ENCODE data around the gene SLCO4C1.

Gene SLCO4C1

GRCh38 chr5:102271759-102272158 is 24.3 kb downstream of the SLCO4C1 start:
- no peak for DNase-seq (ENCODE audit: extremely low read depth in 1 of 2, low read depth in 1 of 2)

DNA sequence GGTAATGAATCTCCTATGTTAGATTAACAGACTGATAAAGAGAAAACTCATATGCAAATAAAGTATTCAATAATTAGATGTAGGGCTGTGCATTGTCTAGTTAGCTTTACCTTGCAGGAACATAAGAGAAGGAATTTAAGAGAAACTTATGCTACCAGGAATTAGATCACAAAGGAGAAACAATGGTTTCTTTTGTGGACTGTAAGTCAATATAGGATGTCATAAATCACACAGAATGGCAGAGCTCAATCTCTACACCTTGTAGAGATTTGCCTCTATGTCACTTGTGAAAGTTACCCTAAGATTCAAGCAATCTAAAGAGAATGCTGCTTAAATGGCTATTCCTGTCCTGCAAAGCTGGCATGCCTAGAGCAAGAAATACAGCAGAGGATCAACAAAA is 26.0 kb downstream of the SLCO4C1 start:
- DNase-seq (ENCODE audit: extremely low read depth in 1 of 2, low read depth in 1 of 2): no peak

DNA sequence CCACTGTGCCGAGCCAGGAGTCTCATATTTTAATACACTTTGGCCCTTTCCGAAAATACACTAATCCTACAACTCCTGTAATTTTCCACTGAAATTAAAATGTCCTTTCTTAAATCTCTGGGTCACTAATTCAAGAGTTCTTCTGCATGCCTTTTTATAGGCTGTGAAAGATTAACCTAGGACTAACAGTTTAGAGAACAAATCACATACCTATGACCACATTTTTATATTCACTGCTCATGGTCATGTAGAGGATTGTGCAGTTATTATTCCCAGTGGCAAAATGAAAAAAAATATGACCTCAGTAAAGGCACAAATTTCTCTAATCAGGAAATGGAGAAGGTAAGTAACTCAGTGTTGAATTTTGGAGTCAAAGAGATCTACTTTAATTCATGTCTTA is 33.4 kb downstream of the SLCO4C1 start:
- no peak for DNase-seq (ENCODE audit: extremely low read depth in 1 of 2, low read depth in 1 of 2)

DNA sequence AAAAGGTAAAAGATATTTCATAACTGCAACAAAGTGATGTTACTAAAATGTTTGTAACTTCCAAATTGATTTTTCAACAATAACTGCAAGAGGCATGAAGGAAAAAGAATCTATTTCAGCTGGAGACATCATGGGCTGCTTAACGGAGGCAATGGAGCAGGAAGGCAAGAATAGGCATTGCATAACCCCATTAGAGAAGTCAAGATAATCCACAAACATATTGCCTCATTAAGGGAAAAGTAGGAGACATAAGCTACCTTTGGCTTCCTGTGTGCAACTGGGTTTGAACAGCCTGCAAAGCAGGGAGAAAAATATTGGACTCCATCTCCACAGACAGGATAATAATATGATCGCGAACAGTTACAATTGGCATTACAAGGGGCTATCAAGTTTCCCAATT is 46.7 kb downstream of the SLCO4C1 start:
- DNase-seq (ENCODE audit: extremely low read depth in 1 of 2, low read depth in 1 of 2): no peak

GRCh38 chr5:102243213-102243612 is 52.9 kb downstream of the SLCO4C1 start:
- DNase-seq (ENCODE audit: extremely low read depth in 1 of 2, low read depth in 1 of 2): no peak

DNA sequence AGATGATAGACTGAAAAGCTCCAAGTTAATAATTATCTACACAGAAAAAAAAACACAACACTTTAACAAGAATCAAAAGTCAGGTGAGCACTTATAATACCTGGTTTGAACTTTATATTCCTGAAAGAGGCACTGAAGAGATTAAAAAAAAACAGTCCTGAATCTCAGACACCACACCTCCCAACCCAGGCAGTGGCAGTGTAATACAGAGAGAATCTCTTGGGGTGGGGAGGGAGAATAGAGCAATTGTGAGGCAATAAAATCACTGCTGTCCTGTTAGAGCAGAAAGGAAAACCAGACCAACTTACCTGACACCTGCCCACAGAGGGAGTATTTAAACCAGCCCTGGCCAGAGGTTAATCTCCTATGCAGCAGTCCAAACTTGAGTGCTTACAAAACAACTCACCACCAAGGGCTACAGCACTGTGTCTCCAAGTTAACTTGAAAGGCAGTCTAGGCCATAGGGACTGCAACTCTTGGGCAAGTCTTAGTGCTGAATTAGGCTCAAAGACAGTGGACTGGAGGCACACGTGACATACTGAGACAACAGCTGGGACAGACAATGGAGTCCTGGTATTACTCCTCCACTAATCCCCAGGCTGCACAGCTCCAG is 54.2 kb downstream of the SLCO4C1 start:
- no peak for DNase-seq (ENCODE audit: extremely low read depth in 1 of 2, low read depth in 1 of 2)

DNA sequence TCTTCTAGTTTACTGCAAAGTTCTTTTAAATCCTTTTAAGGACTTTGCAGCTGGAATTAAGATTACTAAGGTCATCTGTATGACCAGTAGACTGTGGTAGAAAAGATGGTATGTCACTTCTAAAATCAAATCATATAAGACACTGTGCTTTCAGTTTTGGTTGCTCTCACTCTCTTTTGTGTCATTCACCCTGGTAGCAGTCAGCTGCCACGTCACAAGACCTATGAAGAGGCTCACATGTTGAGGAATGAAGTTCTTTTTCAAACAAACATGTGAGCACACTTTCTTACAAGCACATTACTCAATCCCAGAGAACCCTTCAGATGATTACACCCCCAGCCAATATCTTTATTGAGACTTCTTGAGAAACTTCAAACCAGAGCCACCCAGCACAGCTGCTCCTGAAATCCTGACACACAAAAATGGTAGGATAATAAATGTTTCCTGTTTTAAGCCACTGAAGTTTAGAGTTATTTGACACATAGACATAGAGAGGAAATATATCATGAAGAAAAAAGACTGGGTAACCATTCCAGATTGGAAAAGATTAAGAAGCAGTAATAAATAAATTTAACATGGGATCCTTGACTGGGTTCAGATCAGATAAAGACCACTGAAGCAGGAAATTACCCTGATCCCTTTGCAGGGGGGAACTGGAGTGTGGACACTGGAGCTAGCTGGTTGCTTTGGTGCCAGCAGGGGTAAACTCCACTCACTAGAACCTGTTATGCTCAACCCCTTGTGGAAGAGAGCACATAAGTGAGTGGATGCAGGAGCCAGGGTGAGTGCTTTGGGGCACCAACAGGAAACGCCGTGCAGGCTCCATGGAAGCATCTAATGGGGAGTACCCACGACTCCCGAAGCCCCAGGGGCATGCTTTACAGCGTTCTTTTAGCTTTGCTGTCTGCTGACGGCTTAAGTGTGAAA is 64.1 kb downstream of the SLCO4C1 start:
- DNase-seq (ENCODE audit: extremely low read depth in 1 of 2, low read depth in 1 of 2): no peak

GRCh38 chr5:102229685-102230084 is 66.4 kb downstream of the SLCO4C1 start:
- DNase-seq (ENCODE audit: extremely low read depth in 1 of 2, low read depth in 1 of 2): no peak

DNA sequence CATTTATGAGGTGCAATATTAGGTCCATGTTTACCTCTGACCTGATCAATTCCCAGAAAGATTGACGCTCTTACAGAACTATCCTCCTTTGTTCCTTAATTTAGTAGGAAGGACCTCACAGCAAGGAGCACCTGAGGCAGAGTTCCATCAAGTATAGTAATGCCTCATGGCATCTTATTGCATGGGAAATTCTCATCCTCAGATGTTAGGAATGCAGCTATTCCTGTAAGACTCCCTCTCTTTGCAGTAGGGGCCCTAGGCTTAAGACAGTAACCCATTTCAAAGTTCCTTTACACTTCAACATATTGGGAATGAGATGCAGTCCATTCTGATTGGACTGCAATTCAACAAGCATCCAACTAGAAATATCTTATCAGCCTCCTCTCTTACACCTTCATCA is 69.8 kb downstream of the SLCO4C1 start:
- no peak for DNase-seq (ENCODE audit: extremely low read depth in 1 of 2, low read depth in 1 of 2)

DNA sequence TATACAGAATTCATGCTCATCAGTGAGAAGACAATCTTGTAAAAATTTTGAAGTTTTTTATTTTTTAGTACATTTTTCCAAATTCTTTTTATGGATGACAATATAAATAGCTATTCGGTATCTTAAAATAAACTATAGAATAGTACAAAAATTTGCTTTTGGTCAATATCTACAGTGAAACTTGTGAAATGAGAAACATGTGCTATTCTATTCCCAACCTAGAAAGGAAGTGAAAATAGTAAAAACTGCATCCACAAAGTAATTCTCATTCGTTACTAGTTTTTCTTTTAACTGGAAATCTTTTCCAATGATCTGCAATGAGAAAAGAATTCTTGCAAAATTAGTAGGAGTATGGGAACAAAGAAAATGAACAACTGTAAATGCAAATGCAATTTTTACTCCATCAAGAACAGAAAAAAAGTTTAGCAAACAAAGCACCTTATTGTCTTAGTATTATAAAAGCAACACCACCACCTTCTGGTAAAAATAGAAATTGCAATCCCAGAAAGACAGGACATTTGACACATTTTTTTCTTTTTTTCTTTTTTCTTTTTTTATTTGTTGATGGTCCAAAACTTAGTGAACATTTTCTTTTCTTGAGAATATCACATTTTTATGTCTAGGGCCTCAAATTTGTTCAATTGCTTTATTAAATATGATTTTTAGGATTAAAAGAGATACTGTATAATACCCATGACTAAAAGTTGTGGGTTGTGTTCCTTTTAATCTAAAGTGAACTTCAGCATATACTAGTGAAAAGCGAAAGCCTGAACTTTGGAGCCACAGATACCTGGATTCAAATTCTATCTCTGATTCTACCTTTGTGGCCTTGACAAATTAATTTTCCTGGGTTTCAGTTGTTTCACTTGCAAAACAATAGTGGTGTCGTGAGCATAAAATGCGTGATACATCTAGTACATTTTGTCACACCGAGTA is 72.3 kb downstream of the SLCO4C1 start:
- no peak for DNase-seq (ENCODE audit: extremely low read depth in 1 of 2, low read depth in 1 of 2)

DNA sequence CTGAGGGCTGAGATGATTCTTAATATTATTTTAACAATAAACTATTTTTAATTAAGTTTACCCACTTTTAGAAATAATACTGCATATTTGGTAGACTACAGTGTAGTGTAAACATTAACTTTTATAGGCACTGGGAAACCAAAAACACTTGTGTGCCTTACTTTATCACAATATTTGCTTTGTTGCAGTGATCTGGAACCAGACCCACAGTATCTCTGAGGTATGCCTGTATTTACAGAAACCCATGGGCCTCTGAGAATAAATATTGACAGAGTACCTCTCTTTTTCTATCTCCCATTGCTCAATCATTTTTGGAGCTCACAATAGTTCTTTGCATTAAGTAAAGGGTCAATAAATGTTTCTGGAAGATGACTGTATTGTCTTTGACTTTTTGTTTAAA is 73.3 kb downstream of the SLCO4C1 start:
- DNase-seq (ENCODE audit: extremely low read depth in 1 of 2, low read depth in 1 of 2): no peak

GRCh38 chr5:102221949-102222348 is 74.1 kb downstream of the SLCO4C1 start:
- DNase-seq (ENCODE audit: extremely low read depth in 1 of 2, low read depth in 1 of 2): no peak

- no peak for DNase-seq (ENCODE audit: extremely low read depth in 1 of 2, low read depth in 1 of 2)
Observed at GRCh38 chr5:102218159-102218558, 77.9 kb downstream of the SLCO4C1 start.

DNA sequence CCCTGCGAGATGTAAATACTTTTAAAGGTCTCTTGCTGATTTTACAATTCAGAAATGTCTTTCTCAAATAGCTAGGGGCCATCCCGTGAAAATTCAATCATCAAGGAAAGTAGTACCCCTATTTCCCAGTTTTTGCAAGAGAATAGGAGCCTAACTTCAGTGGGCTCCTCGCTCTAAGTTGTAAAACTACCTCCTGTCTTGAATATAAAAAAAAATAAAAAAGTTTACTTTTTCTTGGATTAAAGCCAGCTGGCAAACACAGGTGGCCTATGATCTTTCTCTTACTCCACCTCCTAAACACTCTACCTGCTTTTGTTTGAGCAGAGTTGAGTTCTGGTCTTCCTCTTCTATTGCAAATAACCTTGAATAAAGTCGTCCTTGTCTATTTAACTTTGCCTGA is 79.4 kb downstream of the SLCO4C1 start:
- no peak for DNase-seq (ENCODE audit: extremely low read depth in 1 of 2, low read depth in 1 of 2)

DNA sequence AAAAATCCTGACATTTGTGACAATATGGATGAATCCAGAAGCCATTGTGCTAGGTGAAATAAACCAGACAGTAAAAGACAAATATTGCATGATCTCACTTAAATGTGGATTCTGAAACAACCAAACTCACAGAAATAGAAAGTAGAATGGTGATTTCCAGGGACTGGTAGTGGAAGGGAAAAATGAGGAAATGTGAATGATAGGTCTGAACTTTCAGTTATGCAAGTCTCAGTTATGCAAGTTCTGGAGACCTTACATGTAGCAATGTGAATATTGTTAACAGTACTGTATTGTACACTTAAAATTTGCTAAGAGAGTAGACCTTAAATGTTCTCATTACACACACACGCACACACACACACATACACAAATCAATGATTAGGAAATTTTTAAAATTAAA is 84.9 kb downstream of the SLCO4C1 start:
- DNase-seq (ENCODE audit: extremely low read depth in 1 of 2, low read depth in 1 of 2): no peak

DNA sequence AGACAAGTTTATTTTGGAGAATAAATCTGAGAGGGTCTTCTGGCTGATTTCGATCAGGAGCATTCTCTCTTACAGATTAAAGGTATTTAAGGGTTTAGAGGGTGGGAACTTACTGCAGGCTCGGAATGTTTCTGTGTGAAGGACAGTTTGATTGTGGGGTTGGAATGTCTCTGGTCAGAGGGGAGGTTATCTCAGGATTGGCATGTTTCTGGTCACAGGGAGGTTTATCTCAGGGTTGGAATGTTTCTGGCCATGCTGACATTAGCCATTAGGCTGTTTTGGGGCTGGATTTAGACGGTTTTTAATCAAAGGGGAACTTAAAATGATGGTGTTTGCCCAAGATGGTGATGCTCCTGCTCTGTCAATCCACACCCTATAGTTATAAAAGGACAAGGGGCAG is 95.2 kb downstream of the SLCO4C1 start:
- no peak for DNase-seq (ENCODE audit: extremely low read depth in 1 of 2, low read depth in 1 of 2)

DNA sequence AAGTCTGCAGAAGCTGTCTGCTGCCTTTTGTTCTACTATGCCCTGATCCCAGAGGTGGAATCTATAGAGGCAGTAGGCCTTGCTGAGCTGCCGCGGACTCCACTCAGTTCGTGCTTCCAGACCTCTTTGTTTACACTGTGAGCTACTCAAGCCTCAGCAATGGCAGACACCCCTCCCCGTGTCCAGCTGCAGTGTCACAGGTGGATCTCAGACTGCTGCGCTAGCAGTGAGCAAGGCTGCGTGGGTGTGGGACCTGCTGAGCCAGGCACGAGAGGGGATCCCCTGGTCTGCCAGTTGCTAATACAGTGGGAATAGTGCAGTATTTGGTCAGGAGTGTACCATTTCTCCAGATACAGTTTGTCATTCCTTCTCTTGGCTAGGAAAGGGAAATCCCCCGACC is 99.6 kb downstream of the SLCO4C1 start:
- no peak for DNase-seq (ENCODE audit: extremely low read depth in 1 of 2, low read depth in 1 of 2)

Measured in stimulated activated CD8-positive, alpha-beta memory T cell treated with anti-CD3 and anti-CD28 coated beads, Interleukin-7, amount 100 ng/mL, for 48 hours (primary cell).